HepG2 (cell line): Measurements from ENCODE around the gene ALPI. TPM values are rescaled to one million over a fixed set of nuclear protein-coding genes. Genes with fewer than 3 reads are reported as not detected.

Experiments used
- ATAC-seq: fragments of 200-7000 bp; cut with Tn5 transposase; 3 replicates; pipeline ENCODE4 v1.9.1; 2020; ENCODE audit warnings: mild to moderate bottlenecking, moderate library complexity
- BruUV-seq: library from RNA; stranded (reverse); fragments of 400-500 nt; replicated peaks from 2 replicates; lab custom pipeline; 2021; lab: Mats Ljungman, UMichigan
- CTCF ChIA-PET: fragments of 300-600 bp; formaldehyde crosslinking; extraction: SDS; loops from one replicate; lab custom pipeline; 2021; ENCODE audit warnings: low total read pairs, inconsistent platforms, low intra/inter-chr PET ratio; lab: Yijun Ruan, JAX
- POLR2A ChIA-PET: fragments of 350-600 bp; sonication (Branson Sonifier 250); formaldehyde crosslinking; loops from one replicate; lab custom pipeline; 2020; ENCODE audit warnings: antibody characterized with exemption, inconsistent platforms; lab: Yijun Ruan, JAX
- DNase-seq: peaks from one replicate; pipeline ENCODE4 v3.0.0-alpha.2; 2015; ENCODE audit warnings: low spot score
- FAIRE-seq: peaks from 3 replicates; lab custom pipeline; 2011; peaks lifted over from hg19 to GRCh38; lab: Jason Lieb, UNC
- H2AFZ ChIP-seq: one replicate; pipeline ENCODE4 v1.6.1; 2011; ENCODE audit warnings: low read length, inconsistent platforms
- H3K27ac ChIP-seq: fragments of 300-600 bp; 3 replicates; pipeline ENCODE4 v1.8.0; 2011; ENCODE audit warnings: mixed run types, mild to moderate bottlenecking, mixed read lengths, low read length, inconsistent platforms; ENCODE audit not compliant: insufficient read depth; ENCODE audit errors: extremely low read length
- H3K27me3 ChIP-seq, 2 experiments: fragments of 200-600 bp in 1 of 2; 2 replicates in 1 of 2; 3 replicates in 1 of 2; pipeline versions ENCODE4 v1.6.0 to v1.8.0; 2011; ENCODE audit warnings: low read length in 2 of 2, mild to moderate bottlenecking in 2 of 2, moderate library complexity in 2 of 2, inconsistent platforms in 1 of 2; ENCODE audit not compliant: insufficient read depth in 2 of 2, control insufficient read depth in 1 of 2
- H3K36me3 ChIP-seq, 2 experiments: fragments of 200-600 bp in 1 of 2; replicated peaks in 1 of 2; 2 replicates in 1 of 2; 3 replicates in 1 of 2; pipeline versions ENCODE4 v1.5.1 to v1.8.0; 2011; ENCODE audit warnings: low read length in 2 of 2, inconsistent platforms in 1 of 2; ENCODE audit not compliant: insufficient read depth in 2 of 2, control insufficient read depth in 1 of 2
- H3K4me1 ChIP-seq: 2 replicates; pipeline ENCODE4 v1.5.1; 2012; ENCODE audit warnings: low read length, inconsistent platforms; ENCODE audit not compliant: insufficient read depth
- H3K4me2 ChIP-seq: 2 replicates; pipeline ENCODE4 v1.6.0; 2011; ENCODE audit warnings: low read depth, low read length, inconsistent platforms
- H3K4me3 ChIP-seq, 3 experiments: fragments of 200-600 bp in 1 of 3; sonication (generic), shearing (Covaris generic) in 1 of 3; replicated peaks in 1 of 3; 2 replicates each; pipeline ENCODE4 v1.5.1; 2011 to 2016; ENCODE audit warnings: low read length in 3 of 3, inconsistent platforms in 2 of 3, low read depth in 2 of 3, mild to moderate bottlenecking in 2 of 3, control low read depth in 1 of 3, mixed read lengths in 1 of 3; ENCODE audit not compliant: insufficient read depth in 1 of 3
- H3K79me2 ChIP-seq: one replicate; pipeline ENCODE4 v1.6.1; 2011; ENCODE audit warnings: low read length, inconsistent platforms; ENCODE audit not compliant: insufficient read depth
- H3K9ac ChIP-seq: 2 replicates; pipeline ENCODE4 v1.6.0; 2011; ENCODE audit warnings: mild to moderate bottlenecking, low read depth, low read length, inconsistent platforms; ENCODE audit not compliant: insufficient read depth
- H3K9me3 ChIP-seq: 2 replicates; pipeline ENCODE4 v1.5.1; 2012; ENCODE audit warnings: mild to moderate bottlenecking, low read length
- H4K20me1 ChIP-seq: 2 replicates; pipeline ENCODE4 v1.6.0; 2011; ENCODE audit warnings: inconsistent platforms, mild to moderate bottlenecking, low read length, moderate library complexity; ENCODE audit not compliant: insufficient read depth
- CREB1 ChIP-seq, 2 experiments: fragments of 450-650 bp in 1 of 2; IDR thresholded peaks; 2 replicates each; pipeline ENCODE4 v1.6.1; 2016 to 2017; ENCODE audit warnings: control low read depth in 1 of 2, mild to moderate bottlenecking in 1 of 2, missing compliant biosample characterization in 1 of 2, missing genetic modification characterization in 1 of 2
- HDAC6 ChIP-seq: fragments of 200-600 bp; sonication (generic); IDR thresholded peaks from 2 replicates; pipeline ENCODE4 v1.7.0; 2017; ENCODE audit warnings: mild to moderate bottlenecking, antibody characterized with exemption, low read length, low read depth
- KDM5B ChIP-seq: sonication (generic); formaldehyde crosslinking; IDR thresholded peaks from 2 replicates; pipeline ENCODE4 v1.4.0; 2020; ENCODE audit warnings: missing genetic modification reagents, mild to moderate bottlenecking, borderline replicate concordance
- NR1H2 ChIP-seq: sonication (generic); formaldehyde crosslinking; IDR thresholded peaks from 2 replicates; pipeline ENCODE4 v1.8.1; 2022; ENCODE audit warnings: low read depth, missing genetic modification reagents, borderline replicate concordance
- PATZ1 ChIP-seq: sonication (generic); formaldehyde crosslinking; IDR thresholded peaks from 2 replicates; pipeline ENCODE4 v1.4.0; 2020; ENCODE audit warnings: missing genetic modification reagents
- POGZ ChIP-seq: sonication (generic); formaldehyde crosslinking; IDR thresholded peaks from 2 replicates; pipeline ENCODE4 v1.4.0; 2020; ENCODE audit warnings: mild to moderate bottlenecking, missing genetic modification reagents
- RFXAP ChIP-seq: sonication (generic); formaldehyde crosslinking; IDR thresholded peaks from 2 replicates; pipeline ENCODE4 v1.4.0; 2020; ENCODE audit warnings: missing genetic modification reagents, borderline replicate concordance
- SATB2 ChIP-seq: sonication (generic); formaldehyde crosslinking; IDR thresholded peaks from 2 replicates; pipeline ENCODE4 v1.5.0; 2020; ENCODE audit warnings: missing genetic modification reagents
- WGBS: methylation state at CpG from one replicate; pipeline ENCODE4 v1.1.6; 2017; ENCODE audit warnings: low lambda C conversion rate; 5-methylcytosine and 5-hydroxymethylcytosine counted together
- in situ Hi-C: cut with HindIII; loops from 2 replicates; pipeline ENCODE4 v1.10.0; 2017; ENCODE audit warnings: low pct_unique_long_range_greater_than_20kb; ENCODE audit not compliant: extremely low pct_ligation_motif_present
- intact Hi-C: fragments of 100-400 bp; cut with micrococcal nuclease; formaldehyde crosslinking; loops from one replicate; pipeline ENCODE4 v1.10.0; 2022; ENCODE audit not compliant: unreplicated experiment
- polyA plus RNA-seq, 8 experiments: library from polyadenylated mRNA; depleted of rRNA in 3 of 8; stranded (reverse) in 7 of 8; unstranded in 1 of 8; fragments of >200 nt; fragmentation: Illumina TruSeq in 4 of 8; extraction: Trizol in 4 of 8; gene quantifications; 2 replicates each; pipeline versions ENCODE4 v1.2.1 to v1.2.3, GENCODE V29; 2011 to 2016; ENCODE audit warnings: low read depth in 4 of 8, missing spikeins in 1 of 8, mixed read lengths in 1 of 8; ENCODE audit not compliant: insufficient read depth in 1 of 8
- total RNA-seq, 5 experiments: library from RNA; depleted of rRNA; stranded (reverse); fragments of >200 nt; fragmentation: Illumina TruSeq; extraction: Trizol; gene quantifications; 2 replicates each; pipeline ENCODE4 v1.2.3, GENCODE V29; 2016; ENCODE audit warnings: low read depth in 1 of 5

ALPI gene
- total and polyA plus RNA-seq, 2 of the 13 experiments (the other 11 are each of a cell fraction or from before 2014, with no cell fraction given) = not detected

- CTCF ChIA-PET = no interaction called here
- POLR2A ChIA-PET = no interaction called here
- H3K4me3 ChIP-seq = no peak overlapping the region
These were observed 41.4 kb downstream of the ALPI start for GRCh38 chr2:232497348-232497747.

GRCh38 chr2:232498452-232498851 lies 42.5 kb downstream of the ALPI start:
- ChIA-PET CTCF (no interaction called here), POLR2A (no interaction called here)
- FAIRE-seq (no peak), DNase-seq (no peak), ATAC-seq (no peak)
- no peaks in the 10 kb centered on the region for H3K79me2 ChIP-seq
- no peak overlapping the region for H2AFZ ChIP-seq
- H3K36me3 ChIP-seq = no peaks in the 10 kb centered on the region
- 28% methylated on average over 3 of the region's 3 CpGs for WGBS
- H3K4me2 ChIP-seq = no peak overlapping the region
- peaks cover 17 to 86% of the 10 kb centered on the region in 2 experiments for H3K27me3 ChIP-seq
- intact Hi-C loops (no loop called here), in situ Hi-C loops (no loop called here)
- no peak overlapping the region for H3K27ac ChIP-seq
- H3K9me3 ChIP-seq = no peaks in the 10 kb centered on the region
- no peak overlapping the region for H3K4me3 ChIP-seq
- H3K9ac ChIP-seq = no peak overlapping the region
- BruUV-seq = no TSS peak
- no peaks in the 10 kb centered on the region for H4K20me1 ChIP-seq
- TF ChIP-seq CREB1 (IDR thresholded peaks at IDR 0.05) = peak; percentile 88
- TF ChIP-seq CREB1 (CRISPR knock-in tag; IDR thresholded peaks at IDR 0.05) = no peak
- no peak for TF ChIP-seq KDM5B (CRISPR knock-in tag)
- TF ChIP-seq POGZ = no peak
- peaks cover 6% of the 10 kb centered on the region for H3K4me1 ChIP-seq

More at GRCh38 chr2:232497348-232497747, 41.4 kb downstream of the ALPI start:
- Histone ChIP-seq H4K20me1 (no peaks in the 10 kb centered on the region), H3K4me1 (no peaks in the 10 kb centered on the region), H3K36me3 (no peaks in the 10 kb centered on the region), H3K4me2 (no peak overlapping the region), H3K9ac (no peak overlapping the region), H3K9me3 (no peaks in the 10 kb centered on the region), H2AFZ (no peak overlapping the region), H3K79me2 (no peaks in the 10 kb centered on the region), H3K27ac (no peak overlapping the region), H3K27me3 (peaks cover 19 to 87% of the 10 kb centered on the region in 2 experiments)
- ATAC-seq (no peak), FAIRE-seq (no peak), DNase-seq (no peak)
- no peak for TF ChIP-seq SATB2
- no peak for TF ChIP-seq RFXAP (CRISPR knock-in tag)
- TF ChIP-seq NR1H2 (CRISPR knock-in tag) = no peak
- no peak for TF ChIP-seq HDAC6
- TF ChIP-seq PATZ1 (CRISPR knock-in tag) = no peak
- intact Hi-C loops (no loop called here), in situ Hi-C loops (no loop called here)
- BruUV-seq = no TSS peak
- 26% methylated on average over 13 of the region's 13 CpGs for WGBS
